Esophagus muscularis mucosa (tissue), 4 donors: ENCODE results near the gene DEFB114. TPM values are rescaled to one million over a fixed set of nuclear protein-coding genes. Genes with fewer than 3 reads are reported as not detected.

Source experiments
- DNase-seq: peaks from one replicate; pipeline ENCODE4 v3.0.0-alpha.2; 2017; ENCODE audit errors: extremely low spot score
- H3K27ac ChIP-seq, 4 donors: fragments of 200-600 bp; sonication (generic); replicated peaks in 1 of 4; 1 replicate in 3 of 4; 2 replicates in 1 of 4; pipeline ENCODE4 v1.5.1; 2016 to 2019; ENCODE audit warnings: mild to moderate bottlenecking in 1 of 4
- H3K27me3 ChIP-seq, 4 donors: fragments of 200-600 bp; sonication (generic); one replicate each; pipeline versions ENCODE4 v1.5.1 to v1.6.0; 2016 to 2019
- H3K36me3 ChIP-seq, 4 donors: fragments of 200-600 bp; sonication (generic); one replicate each; pipeline ENCODE4 v1.5.1; 2016 to 2019
- H3K4me1 ChIP-seq, 4 donors: fragments of 200-600 bp; sonication (generic); one replicate each; pipeline ENCODE4 v1.5.1; 2016 to 2019
- H3K4me3 ChIP-seq, 4 donors: fragments of 200-600 bp; sonication (generic); 1 replicate in 2 of 4; 2 replicates in 2 of 4; pipeline ENCODE4 v1.5.1; 2016 to 2019; ENCODE audit warnings: mild to moderate bottlenecking in 4 of 4, moderate library complexity in 1 of 4
- H3K9me3 ChIP-seq, 4 donors: fragments of 200-600 bp; sonication (generic); 1 replicate in 3 of 4; 2 replicates in 1 of 4; pipeline ENCODE4 v1.5.1; 2016 to 2019
- CTCF ChIP-seq, 3 experiments: fragments of 200-600 bp in 2 of 3; fragments of 450-650 bp in 1 of 3; sonication (generic) in 2 of 3; IDR thresholded peaks; one replicate each; pipeline ENCODE4 v1.5.1; 2017 to 2019; ENCODE audit warnings: antibody characterized with exemption in 3 of 3, mild to moderate bottlenecking in 2 of 3, moderate library complexity in 1 of 3
- EP300 ChIP-seq: sonication (generic); formaldehyde crosslinking; IDR thresholded peaks from one replicate; pipeline ENCODE4 v1.6.1; 2017; ENCODE audit warnings: antibody characterized with exemption
- POLR2A ChIP-seq: fragments of 450-650 bp; IDR thresholded peaks from one replicate; pipeline ENCODE4 v1.6.1; 2017; ENCODE audit warnings: antibody characterized with exemption, moderate library complexity, mild to moderate bottlenecking, low read depth
- POLR2AphosphoS5 ChIP-seq, 2 donors: sonication (generic); formaldehyde crosslinking; IDR thresholded peaks; one replicate each; pipeline ENCODE4 v1.6.1; 2017; ENCODE audit warnings: antibody characterized with exemption in 2 of 2
- WGBS: methylation state at CpG from one replicate; pipeline ENCODE4 v1.1.5; 2018; 5-methylcytosine and 5-hydroxymethylcytosine counted together
- intact Hi-C: fragments of 100-400 bp; cut with DNase I; formaldehyde crosslinking; loops from one replicate; pipeline ENCODE4 v1.15.1; 2023
- total RNA-seq, 4 donors: library from RNA; depleted of rRNA; stranded (reverse); fragments of >200 nt; gene quantifications; one replicate each; pipeline versions ENCODE4 v1.1.0 to v1.2.1, GENCODE V29; 2016

The DEFB114 gene
- total RNA-seq, 4 donors from 2014 or later: not detected

DNA sequence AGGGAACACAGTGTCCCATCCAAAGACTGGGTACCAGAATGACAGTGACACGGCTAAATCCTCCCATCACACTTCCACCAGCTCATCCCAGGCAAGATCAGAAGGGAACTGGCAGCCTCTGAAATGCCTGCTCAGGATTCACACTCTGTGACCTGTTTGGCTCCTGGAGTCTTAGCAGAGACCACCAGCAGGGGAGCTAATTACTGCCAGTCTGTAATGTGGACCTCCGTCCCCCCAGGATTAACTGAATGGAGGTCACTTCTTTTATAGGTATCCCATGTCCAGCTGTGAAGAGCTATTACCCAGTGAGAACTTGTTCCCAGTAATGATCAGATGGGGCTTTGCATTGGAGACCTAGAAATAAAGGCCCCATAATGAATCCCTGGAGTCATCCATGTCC lies 45.2 kb downstream of the DEFB114 start:
- Histone ChIP-seq H3K36me3 (no peaks in the 10 kb centered on the region), H3K9me3 (no peaks in the 10 kb centered on the region), H3K27me3 (no peaks in the 10 kb centered on the region), H3K4me1 (peaks cover 0 to 18% (median 16%) of the 10 kb centered on the region in 4 donors), H3K4me3 (no peak overlapping the region), H3K27ac (no peak overlapping the region)
- DNase-seq: no peak
- intact Hi-C loops: no loop called here
- no peak for TF ChIP-seq POLR2AphosphoS5 (IDR thresholded peaks at IDR 0.05)
- TF ChIP-seq CTCF (IDR thresholded peaks at IDR 0.05): no peak
- TF ChIP-seq EP300: no peak
- TF ChIP-seq POLR2A: no peak
- WGBS: 95% methylated on average over 2 of the region's 2 CpGs

DNA sequence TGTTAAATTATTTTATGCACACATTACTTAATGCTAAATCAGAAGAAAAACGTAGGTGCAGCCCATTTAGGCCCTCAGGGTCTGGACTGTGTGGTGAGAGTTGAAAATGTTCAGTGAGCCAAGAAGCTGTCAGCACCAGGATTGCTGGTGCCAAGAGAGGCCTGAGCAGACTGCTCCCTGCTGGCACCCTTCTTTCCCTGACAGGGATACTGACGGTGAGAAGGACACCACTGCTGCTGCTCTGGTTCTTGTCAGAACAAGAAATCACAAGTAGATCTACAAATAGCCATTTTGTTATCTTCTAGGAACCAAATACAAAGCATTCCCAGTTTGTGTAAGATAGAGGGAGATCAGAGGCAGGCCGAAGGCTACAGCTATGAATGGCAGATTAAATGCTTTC lies 48.9 kb downstream of the DEFB114 start:
- intact Hi-C loops: no loop called here
- no peak for DNase-seq
- Histone ChIP-seq H3K36me3 (no peaks in the 10 kb centered on the region), H3K27ac (no peak overlapping the region), H3K9me3 (no peaks in the 10 kb centered on the region), H3K4me1 (peaks cover 0 to 26% (median 24%) of the 10 kb centered on the region in 4 donors), H3K4me3 (no peak overlapping the region), H3K27me3 (no peaks in the 10 kb centered on the region)
- 34% methylated on average over 3 of the region's 3 CpGs for WGBS
- TF ChIP-seq EP300: no peak
- TF ChIP-seq POLR2AphosphoS5 (IDR thresholded peaks at IDR 0.05): peak in 1 of 2 donors; percentile 11

DNA sequence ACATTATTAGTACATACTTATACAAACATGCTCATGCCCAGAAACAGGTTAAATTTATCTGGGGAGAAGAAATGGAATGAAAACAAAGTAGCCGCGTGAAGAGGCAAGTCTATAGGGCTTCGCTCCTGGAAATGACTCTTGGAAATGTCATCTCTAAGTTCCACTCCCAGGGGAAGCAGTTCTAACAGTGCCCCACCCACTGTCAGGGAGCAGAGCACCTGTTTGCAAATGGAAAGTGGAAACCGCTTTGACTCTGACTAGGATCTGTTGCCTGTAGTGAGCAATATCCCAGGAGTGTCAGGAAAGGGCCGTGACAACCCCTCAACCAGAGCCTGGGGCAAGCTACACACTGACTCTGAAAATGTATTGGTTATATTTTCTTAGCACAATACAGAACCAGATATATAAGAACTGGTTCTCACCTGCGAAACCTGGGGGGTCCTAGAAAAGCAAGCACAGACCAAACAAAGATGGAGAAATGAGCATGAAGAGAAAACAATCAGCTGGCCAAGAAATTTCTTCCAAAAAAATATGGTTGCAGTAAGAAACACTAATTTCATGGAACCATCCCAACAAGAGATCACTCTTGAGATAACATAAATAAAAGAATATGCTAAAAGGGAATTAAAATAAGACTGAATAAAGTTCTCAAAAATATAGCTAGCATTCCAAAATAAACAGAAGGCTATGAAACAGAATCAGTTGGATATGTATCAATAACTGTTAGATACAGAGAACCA lies 50.2 kb downstream of the DEFB114 start:
- Histone ChIP-seq H3K9me3 (no peaks in the 10 kb centered on the region), H3K27me3 (no peaks in the 10 kb centered on the region), H3K4me3 (no peak overlapping the region), H3K36me3 (no peaks in the 10 kb centered on the region), H3K27ac (no peak overlapping the region), H3K4me1 (peaks cover 0 to 35% (median 31%) of the 10 kb centered on the region in 4 donors)
- intact Hi-C loops: no loop called here
- no peak for DNase-seq
- TF ChIP-seq POLR2A (no peak), CTCF (IDR thresholded peaks at IDR 0.05) (no peak), EP300 (no peak), POLR2AphosphoS5 (IDR thresholded peaks at IDR 0.05) (no peak)
- 72% methylated on average over 6 of the region's 6 CpGs for WGBS

- WGBS: 81% methylated on average over 1 of the region's 1 CpG
- H3K9me3 ChIP-seq: no peaks in the 10 kb centered on the region
- intact Hi-C loops: no loop called here
- H3K27ac ChIP-seq: no peak overlapping the region
- H3K4me1 ChIP-seq: peaks cover 0 to 35% (median 31%) of the 10 kb centered on the region in 4 donors
- DNase-seq: no peak
- no peak overlapping the region for H3K4me3 ChIP-seq
- no peaks in the 10 kb centered on the region for H3K27me3 ChIP-seq
- no peaks in the 10 kb centered on the region for H3K36me3 ChIP-seq
- TF ChIP-seq EP300 (no peak), POLR2A (no peak), CTCF (IDR thresholded peaks at IDR 0.05) (no peak), POLR2AphosphoS5 (IDR thresholded peaks at IDR 0.05) (no peak)
Measured at GRCh38 chr6:49912196-49912595, 51.8 kb downstream of the DEFB114 start.

DNA sequence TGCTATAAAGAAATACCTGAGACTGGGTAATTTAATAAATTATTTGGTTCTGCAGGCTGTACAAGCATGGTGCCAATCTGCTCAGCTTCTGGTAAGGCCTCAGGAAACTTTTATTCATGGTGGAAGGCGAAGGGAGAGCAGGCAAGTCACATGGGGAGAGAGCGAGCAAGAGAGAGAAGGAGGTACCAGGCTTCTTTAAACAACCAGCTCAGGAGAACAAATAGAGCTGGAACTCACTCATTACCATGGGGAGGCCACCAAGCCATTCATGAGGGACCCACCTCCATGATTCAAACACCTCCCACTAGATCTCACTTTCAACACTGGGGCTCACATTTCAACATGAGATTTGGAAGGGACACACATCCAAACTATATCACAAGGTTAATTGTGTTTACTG lies 52.7 kb downstream of the DEFB114 start:
- WGBS: 80% methylated on average over 2 of the region's 2 CpGs
- TF ChIP-seq EP300 (no peak), CTCF (IDR thresholded peaks at IDR 0.05) (no peak), POLR2A (no peak), POLR2AphosphoS5 (IDR thresholded peaks at IDR 0.05) (no peak)

More for the DNA sequence above, 52.7 kb downstream of the DEFB114 start:
- no peaks in the 10 kb centered on the region for H3K36me3 ChIP-seq
- H3K27ac ChIP-seq: no peak overlapping the region
- H3K4me3 ChIP-seq: no peak overlapping the region
- no peaks in the 10 kb centered on the region for H3K9me3 ChIP-seq
- H3K27me3 ChIP-seq: no peaks in the 10 kb centered on the region
- no peak for DNase-seq
- intact Hi-C loops: no loop called here
- H3K4me1 ChIP-seq: peaks cover 0 to 41% (median 31%) of the 10 kb centered on the region in 4 donors

Other genes starting within 250 kb of the DEFB114 start
- gene CRISP3, start 219.8 kb downstream of the DEFB114 start, total RNA-seq: 1 to 10 TPM in 1 of 4 donors, under 1 TPM in 1, not detected in 2; 0.33 to 1.2 TPM
- not detected for gene PGK2, start 176.9 kb downstream of the DEFB114 start, total RNA-seq
- not detected for gene CRISP1, start 97.6 kb downstream of the DEFB114 start, total RNA-seq
- gene DEFB113, start 5.5 kb upstream of the DEFB114 start, total RNA-seq: not detected
- gene DEFB110, start 57.8 kb upstream of the DEFB114 start, total RNA-seq: not detected
- gene DEFB112, start 85.8 kb upstream of the DEFB114 start, total RNA-seq: not detected